Activated gamma-delta T cell (primary cell): ENCODE data around the gene KCNH3.
"Not testable (repeated sequence)": the region's sequence is repeated elsewhere in the genome, so short reads cannot be mapped to it uniquely, and the experiment has no call there.

ENCODE experiments used
- DNase-seq: peaks from one replicate; lab custom pipeline; 2025; lab: John Stamatoyannopoulos, UW

KCNH3 gene

DNA sequence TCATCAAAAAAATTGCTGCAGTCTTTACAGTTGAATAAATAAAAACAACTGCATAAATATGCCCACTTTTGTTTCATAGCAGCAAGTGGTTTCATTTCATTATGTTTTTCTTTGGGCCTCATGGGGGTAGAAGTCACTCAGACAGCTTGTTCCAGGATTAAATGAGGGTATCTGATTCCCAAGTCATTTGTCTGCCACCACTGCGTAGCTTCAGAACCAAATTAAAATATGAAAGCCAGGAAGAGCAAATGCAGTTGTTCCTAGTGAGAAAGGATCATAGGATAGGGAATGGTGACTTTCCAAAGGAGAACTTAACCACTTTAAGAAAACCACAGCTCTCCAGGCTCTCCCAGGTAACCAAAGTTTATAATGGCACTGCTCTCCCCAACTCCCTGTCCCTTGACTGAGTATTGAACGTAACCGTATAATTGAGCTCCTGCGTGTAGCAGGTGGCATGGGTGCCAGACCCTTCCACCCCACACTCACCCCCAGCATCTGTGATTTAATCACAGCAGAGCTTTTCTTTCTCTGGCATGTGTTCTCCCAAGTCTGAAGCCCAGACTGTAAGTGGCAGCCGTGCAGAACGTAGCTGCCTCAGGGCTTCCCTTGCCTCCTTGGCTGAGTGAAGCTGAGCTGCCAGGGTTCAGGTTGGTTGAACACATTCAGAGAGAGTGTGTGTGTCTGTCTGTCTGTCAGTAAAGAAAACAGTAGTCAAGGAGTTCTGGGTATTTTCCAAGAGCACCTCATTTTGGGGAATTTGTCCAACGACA lies 11.3 kb upstream of the KCNH3 start:
- no peak for DNase-seq

DNA sequence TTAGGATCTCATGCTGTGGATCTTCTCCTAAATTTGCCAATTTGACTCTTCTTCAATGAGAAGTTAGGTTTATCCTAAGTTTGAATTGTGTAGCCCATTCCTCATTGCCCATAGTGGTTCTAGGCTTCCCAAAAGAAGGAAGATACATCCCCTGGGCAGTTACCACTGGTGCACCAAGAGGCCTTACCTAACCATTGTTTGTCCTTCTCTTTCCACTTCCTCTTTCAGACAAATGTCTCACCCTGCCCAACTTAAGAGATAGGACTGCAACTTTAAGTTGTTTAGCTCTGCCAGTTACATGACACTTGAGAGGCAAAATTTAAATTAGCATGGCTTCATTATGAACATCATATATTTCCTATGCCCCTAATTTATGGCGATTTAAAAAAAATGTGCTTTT lies 9.4 kb upstream of the KCNH3 start:
- DNase-seq = no peak

DNA sequence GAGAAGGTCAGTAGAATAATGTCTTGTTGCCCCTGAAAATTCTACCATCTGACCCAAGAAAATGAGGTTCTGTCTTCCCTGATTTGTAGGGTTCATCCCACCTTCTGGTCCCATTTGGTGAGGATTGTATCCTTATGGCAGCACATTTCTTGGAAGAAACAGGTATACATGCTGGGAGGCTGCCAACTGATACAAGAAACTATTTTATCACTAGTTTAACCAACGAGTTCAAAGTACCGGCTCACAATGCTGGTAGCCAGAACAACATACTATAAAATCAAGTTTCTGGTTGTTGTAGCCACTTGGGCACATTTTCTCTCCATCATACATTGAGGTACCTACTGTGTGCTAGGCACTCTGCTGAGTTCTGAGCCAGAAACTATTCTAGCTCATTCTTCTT lies 7.1 kb upstream of the KCNH3 start:
- DNase-seq = no peak

- DNase-seq = no peak
These were observed 5.5 kb upstream of the KCNH3 start for GRCh38 chr12:49533331-49533730.

DNA sequence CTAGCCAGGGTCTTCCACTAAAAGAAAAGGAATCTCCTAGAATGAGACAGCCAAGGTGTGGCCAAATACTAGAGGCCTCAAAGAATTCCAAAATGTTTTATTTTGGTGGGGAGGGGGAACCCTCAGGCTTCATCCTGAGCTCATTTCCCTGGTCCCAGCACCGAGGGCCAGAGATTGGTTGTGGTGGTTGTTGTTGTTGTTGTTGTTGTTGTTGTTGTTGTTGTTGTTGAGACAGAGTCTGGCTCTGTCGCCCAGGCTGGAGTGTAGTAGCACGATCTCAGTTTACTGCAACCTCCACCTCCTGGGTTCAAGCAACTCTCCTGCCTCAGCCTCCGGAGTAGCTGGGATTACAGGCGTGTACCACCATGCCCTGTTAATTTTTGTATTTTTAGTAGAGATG lies 4.7 kb upstream of the KCNH3 start:
- not testable (repeated sequence) for DNase-seq

DNA sequence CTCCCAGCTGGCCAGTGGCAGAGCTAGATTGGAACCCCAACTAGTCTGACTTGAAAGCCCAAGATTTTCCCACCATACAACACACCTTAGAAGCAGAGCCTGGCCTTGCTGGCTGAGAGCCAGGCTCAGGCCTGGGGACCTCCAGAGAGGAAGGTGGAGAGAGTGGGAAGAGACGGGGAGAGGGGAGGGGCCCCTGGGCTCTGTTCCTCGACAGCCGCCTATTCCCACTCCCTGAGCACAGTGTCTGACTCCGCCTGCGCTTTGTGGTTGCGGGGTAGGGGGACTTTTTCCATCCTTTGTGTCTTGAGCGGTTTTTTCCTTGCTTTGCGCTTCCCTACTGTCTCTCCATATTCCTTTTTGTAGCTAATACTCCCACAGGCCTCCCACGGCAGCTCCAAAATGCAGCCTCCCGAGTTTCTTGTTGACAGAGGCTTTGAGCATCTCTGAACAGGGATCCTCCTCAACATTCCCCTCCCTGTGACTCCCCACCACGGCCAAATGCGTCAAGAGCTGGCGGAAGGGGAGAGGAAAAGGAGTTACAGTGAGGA lies 4.0 kb upstream of the KCNH3 start:
- no peak for DNase-seq

DNA sequence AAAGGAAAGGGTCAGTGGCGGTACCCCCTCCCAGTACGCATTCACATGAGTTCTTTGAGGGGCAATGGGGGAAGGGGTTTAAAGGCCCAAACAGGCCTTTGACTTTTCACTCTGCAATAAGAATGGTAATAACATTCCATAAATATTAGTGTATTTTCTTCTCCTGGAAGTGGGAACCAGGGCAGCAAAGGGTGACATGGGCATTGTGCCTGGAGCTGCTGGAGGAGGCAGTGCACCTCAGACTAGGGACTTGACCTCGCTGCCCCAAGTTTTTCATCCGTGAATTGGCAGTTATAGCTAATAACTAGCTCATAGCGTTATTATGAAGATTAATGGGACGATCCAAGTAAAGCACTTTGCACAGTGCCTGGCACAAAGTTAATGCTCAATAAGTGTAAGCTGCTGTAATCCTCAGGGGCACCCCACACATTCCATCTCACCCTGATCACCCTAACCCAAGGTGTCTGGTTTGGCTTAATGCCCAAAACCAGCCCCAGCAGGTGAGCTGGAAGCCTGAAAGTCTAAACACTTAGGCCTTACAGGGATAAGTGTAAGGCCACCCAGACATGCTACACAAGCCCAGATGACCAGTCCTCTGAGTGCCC lies 2.8 kb upstream of the KCNH3 start:
- no peak for DNase-seq

GRCh38 chr12:49536526-49537071 lies 2.2 kb upstream of the KCNH3 start:
- DNase-seq = no peak

- no peak for DNase-seq
These were observed 1.5 kb upstream of the KCNH3 start for GRCh38 chr12:49537231-49537751.

- DNase-seq = no peak
These were observed 899 bp upstream of the KCNH3 start for GRCh38 chr12:49537752-49538509.

GRCh38 chr12:49539406-49540228 lies 787 bp downstream of the KCNH3 start:
- DNase-seq = no peak

GRCh38 chr12:49540229-49541139 lies 1.7 kb downstream of the KCNH3 start:
- DNase-seq = no peak

- no peak for DNase-seq
These were observed 2.5 kb downstream of the KCNH3 start for GRCh38 chr12:49541140-49541861.

- no peak for DNase-seq
These were observed 3.2 kb downstream of the KCNH3 start for GRCh38 chr12:49541911-49542505.

DNA sequence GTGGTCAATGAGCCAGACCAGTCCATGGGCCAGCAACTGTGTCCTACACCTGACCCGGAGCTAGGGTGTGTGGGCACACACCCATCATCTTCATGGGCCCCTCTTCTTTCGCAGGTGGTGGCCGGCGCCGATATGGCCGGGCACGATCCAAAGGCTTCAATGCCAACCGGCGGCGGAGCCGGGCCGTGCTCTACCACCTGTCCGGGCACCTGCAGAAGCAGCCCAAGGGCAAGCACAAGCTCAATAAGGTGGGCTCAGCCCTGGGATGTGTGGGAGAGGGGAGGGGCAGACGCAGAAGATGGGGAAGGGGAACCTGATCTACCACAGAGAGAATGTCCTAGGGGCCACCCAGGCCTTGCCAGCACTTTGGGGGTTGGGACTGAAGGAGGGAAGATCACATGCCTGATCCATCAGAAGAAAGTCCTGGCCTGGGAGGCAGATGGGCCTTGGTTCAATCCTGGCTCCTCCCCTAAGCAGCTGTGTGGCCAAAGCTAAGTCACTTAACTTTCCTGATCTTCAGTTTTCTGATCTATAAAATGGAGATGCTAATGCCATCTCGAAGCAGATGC lies 3.8 kb downstream of the KCNH3 start:
- no peak for DNase-seq

DNA sequence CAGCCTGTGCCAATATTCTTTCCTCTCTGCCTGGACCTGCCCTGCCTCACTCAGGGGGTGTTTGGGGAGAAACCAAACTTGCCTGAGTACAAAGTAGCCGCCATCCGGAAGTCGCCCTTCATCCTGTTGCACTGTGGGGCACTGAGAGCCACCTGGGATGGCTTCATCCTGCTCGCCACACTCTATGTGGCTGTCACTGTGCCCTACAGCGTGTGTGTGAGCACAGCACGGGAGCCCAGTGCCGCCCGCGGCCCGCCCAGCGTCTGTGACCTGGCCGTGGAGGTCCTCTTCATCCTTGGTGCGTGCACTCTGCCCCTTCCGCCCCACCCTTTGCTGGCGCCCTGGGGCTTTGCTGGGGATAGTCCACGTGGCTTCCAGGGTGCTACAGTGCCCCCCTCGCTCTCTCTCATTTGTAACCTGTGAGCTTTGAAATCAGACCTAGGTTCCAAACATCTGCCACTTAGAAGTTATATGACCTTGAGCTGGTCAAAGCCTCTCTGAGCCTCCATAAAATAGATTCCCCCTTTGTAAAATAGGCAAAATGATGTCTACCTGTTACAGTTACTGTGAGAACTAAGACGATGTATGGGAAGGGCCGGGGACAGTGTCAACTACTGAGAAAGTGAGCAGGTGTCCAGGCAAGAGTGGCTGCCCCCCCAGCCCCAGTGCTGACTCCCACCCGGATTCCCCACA lies 4.5 kb downstream of the KCNH3 start:
- no peak for DNase-seq

DNA sequence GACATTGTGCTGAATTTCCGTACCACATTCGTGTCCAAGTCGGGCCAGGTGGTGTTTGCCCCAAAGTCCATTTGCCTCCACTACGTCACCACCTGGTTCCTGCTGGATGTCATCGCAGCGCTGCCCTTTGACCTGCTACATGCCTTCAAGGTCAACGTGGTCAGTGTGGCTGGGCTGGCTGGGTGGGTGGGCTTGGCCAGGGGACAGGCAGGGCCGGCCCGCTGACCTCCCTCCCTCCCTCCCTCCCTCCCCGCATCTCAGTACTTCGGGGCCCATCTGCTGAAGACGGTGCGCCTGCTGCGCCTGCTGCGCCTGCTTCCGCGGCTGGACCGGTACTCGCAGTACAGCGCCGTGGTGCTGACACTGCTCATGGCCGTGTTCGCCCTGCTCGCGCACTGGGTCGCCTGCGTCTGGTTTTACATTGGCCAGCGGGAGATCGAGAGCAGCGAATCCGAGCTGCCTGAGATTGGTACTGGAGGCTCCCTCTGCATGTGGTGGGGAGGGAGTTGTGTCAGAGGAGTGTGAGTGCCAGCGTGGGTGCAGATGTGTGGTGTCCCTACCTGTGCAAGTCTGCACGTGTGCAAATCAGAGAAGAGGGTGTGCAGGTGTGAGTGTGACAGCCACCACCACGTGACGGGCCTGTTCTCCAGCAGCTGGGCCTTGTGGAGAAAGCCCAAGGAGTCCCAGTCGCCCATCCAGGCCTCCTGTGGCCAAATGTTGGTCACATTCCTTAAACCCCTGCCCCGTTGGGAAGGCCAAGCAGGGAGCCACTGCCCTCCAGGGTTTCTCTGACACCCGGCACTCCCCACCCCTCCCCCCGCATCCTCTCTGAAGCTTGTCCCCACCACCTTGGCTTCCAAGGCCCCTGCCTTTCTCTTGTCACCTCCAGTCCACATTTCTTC lies 5.3 kb downstream of the KCNH3 start:
- no peak for DNase-seq
